H1 (cell line): ENCODE data around the gene ANLN. TPM values are rescaled to one million over a fixed set of nuclear protein-coding genes. Genes with fewer than 3 reads are reported as not detected.

Experiments used
- CTCF ChIA-PET: fragments of 300-600 bp; sonication (Branson Sonifier 250); formaldehyde crosslinking; loops from one replicate; lab custom pipeline; 2021; ENCODE audit not compliant: partially characterized antibody; lab: Charles Lee
- POLR2A ChIA-PET: fragments of 300-600 bp; sonication (Branson Sonifier 250); formaldehyde crosslinking; loops from one replicate; lab custom pipeline; 2021; ENCODE audit warnings: inconsistent platforms; ENCODE audit not compliant: partially characterized antibody; lab: Charles Lee
- DNase-seq, 2 experiments: peaks; one replicate each; pipeline versions ENCODE4 v3.0.0 to v3.0.0-alpha.2; 2010 to 2022; ENCODE audit warnings: low spot score in 2 of 2, low read depth in 1 of 2, mixed read lengths in 1 of 2
- FAIRE-seq: peaks from 2 replicates; lab custom pipeline; 2011; peaks lifted over from hg19 to GRCh38; lab: Jason Lieb, UNC
- H2AFZ ChIP-seq: 2 replicates; pipeline ENCODE4 v1.8.1; 2012; ENCODE audit warnings: low read length, inconsistent platforms
- H2AK5ac ChIP-seq: 2 replicates; pipeline ENCODE4 v1.6.1; 2013; ENCODE audit warnings: low read depth, low read length
- H2BK120ac ChIP-seq: replicated peaks from 2 replicates; pipeline ENCODE3; 2013; ENCODE audit warnings: low read depth, low read length, inconsistent platforms
- H2BK12ac ChIP-seq: 2 replicates; pipeline ENCODE4 v1.6.1; 2013; ENCODE audit warnings: low read depth, low read length
- H2BK15ac ChIP-seq: 2 replicates; pipeline ENCODE4 v1.6.1; 2013; ENCODE audit warnings: low read length
- H2BK20ac ChIP-seq: 2 replicates; pipeline ENCODE4 v1.6.1; 2013; ENCODE audit warnings: low read length
- H2BK5ac ChIP-seq: 2 replicates; pipeline ENCODE4 v1.6.1; 2013; ENCODE audit warnings: low read depth, low read length
- H3K14ac ChIP-seq: 2 replicates; pipeline ENCODE4 v1.6.1; 2013; ENCODE audit warnings: inconsistent platforms; ENCODE audit not compliant: insufficient read length
- H3K18ac ChIP-seq: 2 replicates; pipeline ENCODE4 v1.6.1; 2013; ENCODE audit warnings: low read length; ENCODE audit errors: extremely low read depth
- H3K23ac ChIP-seq: 2 replicates; pipeline ENCODE4 v1.6.1; 2013; ENCODE audit warnings: inconsistent platforms; ENCODE audit not compliant: insufficient read length
- H3K23me2 ChIP-seq: 2 replicates; pipeline ENCODE4 v1.6.1; 2013; ENCODE audit warnings: low read depth, low read length
- H3K27ac ChIP-seq: 2 replicates; pipeline ENCODE4 v1.6.1; 2011; ENCODE audit warnings: low read depth, low read length, inconsistent platforms
- H3K27me3 ChIP-seq, 4 experiments: replicated peaks in 1 of 4; 1 replicate in 1 of 4; 2 replicates in 3 of 4; pipeline versions ENCODE4 v1.6.1 to v1.8.1; 2011 to 2013; ENCODE audit warnings: low read length in 3 of 4, mild to moderate bottlenecking in 3 of 4, inconsistent platforms in 2 of 4, mixed read lengths in 2 of 4, moderate library complexity in 1 of 4; ENCODE audit not compliant: control insufficient read depth in 3 of 4, insufficient read depth in 3 of 4; ENCODE audit errors: extremely low read depth in 1 of 4
- H3K36me3 ChIP-seq, 4 experiments: 2 replicates each; pipeline versions ENCODE4 v1.6.1 to v1.8.1; 2011 to 2013; ENCODE audit warnings: mild to moderate bottlenecking in 4 of 4, low read length in 3 of 4, moderate library complexity in 2 of 4, control low read depth in 1 of 4, inconsistent platforms in 1 of 4; ENCODE audit not compliant: insufficient read depth in 4 of 4, control insufficient read depth in 2 of 4
- H3K4ac ChIP-seq: replicated peaks from 2 replicates; pipeline ENCODE3; 2013; ENCODE audit warnings: low read length, low read depth, mixed read lengths, inconsistent platforms; ENCODE audit not compliant: insufficient read length
- H3K4me1 ChIP-seq, 4 experiments: replicated peaks in 1 of 4; 1 replicate in 1 of 4; 2 replicates in 3 of 4; pipeline versions ENCODE4 v1.6.1 to v1.8.1; 2011 to 2013; ENCODE audit warnings: low read length in 3 of 4, inconsistent platforms in 2 of 4, mixed read lengths in 1 of 4; ENCODE audit not compliant: insufficient read depth in 4 of 4, control insufficient read depth in 3 of 4
- H3K4me2 ChIP-seq, 2 experiments: 2 replicates each; pipeline versions ENCODE4 v1.6.1 to v1.8.1; 2011 to 2013; ENCODE audit warnings: low read depth in 2 of 2, low read length in 2 of 2, control low read depth in 1 of 2, inconsistent platforms in 1 of 2, mild to moderate bottlenecking in 1 of 2; ENCODE audit not compliant: insufficient read depth in 1 of 2
- H3K4me3 ChIP-seq, 4 experiments: fragments of 200-600, 300-600 bp in 1 of 4; sonication (generic), shearing (Covaris generic), sonication (Bioruptor Twin) in 1 of 4; 2 replicates each; pipeline versions ENCODE4 v1.5.1 to v1.8.1; 2011 to 2016; ENCODE audit warnings: low read length in 4 of 4, low read depth in 3 of 4, control low read depth in 2 of 4, inconsistent platforms in 2 of 4, mild to moderate bottlenecking in 2 of 4, mixed read lengths in 1 of 4, moderate library complexity in 1 of 4; ENCODE audit not compliant: insufficient read depth in 2 of 4; ENCODE audit errors: extremely low read depth in 1 of 4
- H3K56ac ChIP-seq: replicated peaks from 2 replicates; pipeline ENCODE3; 2013; ENCODE audit warnings: low read depth, mild to moderate bottlenecking, mixed read lengths, low read length, inconsistent platforms; ENCODE audit not compliant: insufficient read length
- H3K79me1 ChIP-seq: 2 replicates; pipeline ENCODE4 v1.6.1; 2013; ENCODE audit warnings: low read depth, low read length, control low read depth
- H3K79me2 ChIP-seq, 2 experiments: 2 replicates each; pipeline versions ENCODE4 v1.6.1 to v1.8.1; 2012 to 2013; ENCODE audit warnings: low read length in 2 of 2, mild to moderate bottlenecking in 2 of 2, inconsistent platforms in 1 of 2; ENCODE audit not compliant: insufficient read depth in 2 of 2, control insufficient read depth in 1 of 2
- H3K9ac ChIP-seq, 4 experiments: replicated peaks in 1 of 4; 1 replicate in 1 of 4; 2 replicates in 3 of 4; pipeline versions ENCODE4 v1.6.1 to v1.8.1; 2011 to 2013; ENCODE audit warnings: low read depth in 3 of 4, low read length in 3 of 4, control low read depth in 2 of 4, mild to moderate bottlenecking in 2 of 4, moderate library complexity in 2 of 4, inconsistent platforms in 1 of 4; ENCODE audit errors: extremely low read depth in 1 of 4
- H3K9me3 ChIP-seq, 2 experiments: 2 replicates each; pipeline versions ENCODE4 v1.6.1 to v1.8.1; 2012 to 2013; ENCODE audit warnings: mild to moderate bottlenecking in 2 of 2, moderate library complexity in 2 of 2, control low read depth in 1 of 2, inconsistent platforms in 1 of 2, low read depth in 1 of 2, low read length in 1 of 2, mixed read lengths in 1 of 2; ENCODE audit not compliant: insufficient read depth in 2 of 2
- H4K20me1 ChIP-seq, 2 experiments: replicated peaks in 1 of 2; 2 replicates each; pipeline versions ENCODE3 to v1.8.1; 2011 to 2013; ENCODE audit warnings: inconsistent platforms in 2 of 2, low read length in 2 of 2, mild to moderate bottlenecking in 1 of 2; ENCODE audit not compliant: insufficient read depth in 2 of 2, control insufficient read depth in 1 of 2
- H4K5ac ChIP-seq: 2 replicates; pipeline ENCODE4 v1.6.1; 2013; ENCODE audit warnings: low read length, low read depth, mixed read lengths, inconsistent platforms; ENCODE audit not compliant: insufficient read length
- H4K8ac ChIP-seq: 2 replicates; pipeline ENCODE4 v1.8.0; 2013; ENCODE audit warnings: mild to moderate bottlenecking, moderate library complexity, low read length, inconsistent platforms; ENCODE audit not compliant: insufficient read depth; ENCODE audit errors: extremely low read depth
- H4K91ac ChIP-seq: replicated peaks from 2 replicates; pipeline ENCODE3; 2013; ENCODE audit warnings: low read length, mixed read lengths, inconsistent platforms; ENCODE audit not compliant: insufficient read length
- ATF2 ChIP-seq: IDR thresholded peaks from 2 replicates; pipeline ENCODE4 v1.6.1; 2012; ENCODE audit warnings: low read length, inconsistent platforms
- KDM5A ChIP-seq: fragments of 200-600 bp; IDR thresholded peaks from 2 replicates; pipeline ENCODE4 v1.7.1; 2012; ENCODE audit warnings: mild to moderate bottlenecking, low read length, inconsistent platforms, mixed read lengths
- NANOG ChIP-seq: IDR thresholded peaks from 2 replicates; pipeline ENCODE4 v1.6.1; 2011; ENCODE audit warnings: low read length, low read depth, mild to moderate bottlenecking, inconsistent platforms; ENCODE audit not compliant: insufficient read depth, poor library complexity, severe bottlenecking
- POLR2AphosphoS5 ChIP-seq: IDR thresholded peaks from 2 replicates; pipeline ENCODE4 v1.6.1; 2011; ENCODE audit warnings: low read depth, low read length
- WGBS, 2 experiments: shearing (Covaris generic) in 1 of 2; methylation state at CpG; one replicate each; pipeline versions ENCODE4 v1.1.6 to v1.1.7; 2013 to 2015; ENCODE audit warnings: low lambda C conversion rate in 2 of 2, mixed read lengths in 2 of 2, inconsistent platforms in 1 of 2, low coverage in 1 of 2, missing lambda C conversion rate in 1 of 2; ENCODE audit not compliant: insufficient replicate concordance in 2 of 2, insufficient coverage in 1 of 2, insufficient read length in 1 of 2; ENCODE audit errors: extremely low coverage in 1 of 2, missing lambda C conversion rate in 1 of 2; 5-methylcytosine and 5-hydroxymethylcytosine counted together
- polyA plus RNA-seq, 7 experiments: library from polyadenylated mRNA; depleted of rRNA in 3 of 7; stranded (reverse) in 5 of 7; unstranded in 2 of 7; fragments of >200 nt in 5 of 7; fragments of 200-250 nt in 2 of 7; gene quantifications; 1 replicate in 5 of 7; 2 replicates in 1 of 7; 4 replicates in 1 of 7; pipeline versions ENCODE4 v1.2.1 to v1.2.3, GENCODE V29; 2011 to 2013; ENCODE audit warnings: missing spikeins in 2 of 7, mixed read lengths in 2 of 7
- total RNA-seq: library from RNA; stranded (reverse); fragmentation: NEBNext Ultra II Directional; extraction: Animal tissue kit (Norgen Biotek cat#: 25700); gene quantifications from 2 replicates; pipeline ENCODE4 v1.2.1, GENCODE V29; 2021

ANLN gene
- total and polyA plus RNA-seq, 2 of the 8 experiments (the other 6 are each of a cell fraction or from before 2014, with no cell fraction given), result 18.5 to 90.1 TPM

- Histone ChIP-seq H3K18ac (no peak overlapping the region), H3K9ac (no peak overlapping the region), H3K23me2 (peaks cover 5% of the 10 kb centered on the region; the same call in 1 of the 2 replicates), H3K56ac (no peak overlapping the region), H4K91ac (no peak overlapping the region), H3K4me1 (peaks cover 0 to 4% (median 2%) of the 10 kb centered on the region in 4 experiments; a peak in 4 of 7 replicates), H3K79me1 (no peaks in the 10 kb centered on the region), H2BK12ac (no peak overlapping the region), H3K4me3 (no peak overlapping the region), H3K79me2 (peaks cover 8 to 24% of the 10 kb centered on the region in 2 experiments), H2BK5ac (no peak overlapping the region), H2AFZ (no peak overlapping the region), H2BK120ac (no peak overlapping the region), H2BK15ac (no peak overlapping the region), H3K27ac (no peak overlapping the region), H2AK5ac (no peak overlapping the region), H4K5ac (no peak overlapping the region), H3K14ac (no peak overlapping the region), H3K4ac (no peak overlapping the region), H3K4me2 (no peak overlapping the region), H3K27me3 (no peaks in the 10 kb centered on the region), H3K9me3 (no peaks in the 10 kb centered on the region), H3K23ac (no peak overlapping the region), H3K36me3 (no peaks in the 10 kb centered on the region), H4K20me1 (no peaks in the 10 kb centered on the region), H4K8ac (no peak overlapping the region), H2BK20ac (no peak overlapping the region)
- CTCF ChIA-PET, result interaction anchor here (6.2 kb wide), 1 partner anchor 21 kb away, joined by 27 read pairs; a partner anchor contains a TSS
- POLR2A ChIA-PET, result interaction anchor here (2.7 kb wide), 1 partner anchor 9 kb away, joined by 9 read pairs; no protein-coding TSS in a partner anchor
- no peak for DNase-seq
- TF ChIP-seq NANOG, result no peak
- TF ChIP-seq ATF2, result no peak
- no peak for TF ChIP-seq POLR2AphosphoS5
- no peak for TF ChIP-seq KDM5A
- 84% methylated on average over 7 of the region's 7 CpGs; no CpG with 5 or more reads in 1 of the 2 experiments for WGBS, 2 experiments
- no peak for FAIRE-seq
Measured at GRCh38 chr7:36387435-36388231, 2.0 kb upstream of the ANLN start.
